ENCODE results near the gene AIPL1. TPM values are rescaled to one million over a fixed set of nuclear protein-coding genes. Genes with fewer than 3 reads are reported as not detected.

Gene AIPL1
- total RNA-seq, 2 donors from 2014 or later: not detected

DNA sequence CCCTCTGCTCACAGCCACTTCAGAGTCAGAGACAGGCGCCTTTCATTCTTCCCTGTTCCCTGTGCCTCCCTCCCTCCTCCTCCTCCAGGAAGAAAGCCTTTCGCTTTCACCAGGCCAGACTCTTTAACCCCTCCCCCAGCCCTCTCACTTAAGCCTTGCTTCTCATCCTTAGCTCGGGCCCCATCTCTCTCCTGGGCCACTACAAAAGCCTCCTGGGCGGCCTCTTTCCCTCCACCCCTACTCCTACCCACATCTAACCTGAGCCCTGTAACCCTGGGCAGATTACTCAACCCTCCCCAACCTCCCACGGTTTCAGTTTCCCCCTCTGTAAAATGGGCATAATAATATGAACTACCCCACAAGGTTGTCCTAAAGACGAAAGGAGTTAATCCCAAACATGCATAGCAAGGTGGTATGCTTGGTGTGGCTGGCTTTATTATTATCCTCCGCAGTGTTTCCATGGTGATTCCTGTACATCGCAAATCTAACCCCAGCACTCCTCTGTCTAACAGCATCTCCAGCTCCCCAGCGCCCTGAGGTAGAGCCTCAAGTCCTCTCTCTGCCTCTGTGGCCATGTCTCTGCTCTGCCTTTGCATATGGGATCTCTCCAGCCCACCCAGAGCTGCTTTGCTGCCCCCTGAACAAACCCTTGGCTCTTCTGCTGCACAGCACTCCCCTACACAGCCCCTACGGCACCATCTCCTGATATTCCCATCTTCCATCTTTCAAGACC lies 27.0 kb upstream of the AIPL1 start:
- Histone ChIP-seq H3K4me1 (ENCODE audit: control insufficient read depth in 1 of 2, low read depth in 2 of 2) (no peaks in the 10 kb centered on the region), H3K36me3 (no peaks in the 10 kb centered on the region), H3K27me3 (replicated peaks; ENCODE audit: insufficient read depth) (no peaks in the 10 kb centered on the region), H3K27ac (no peak overlapping the region), H3K4me3 (no peak overlapping the region), H3K9me3 (no peaks in the 10 kb centered on the region)
- TF ChIP-seq, protein P1, sequence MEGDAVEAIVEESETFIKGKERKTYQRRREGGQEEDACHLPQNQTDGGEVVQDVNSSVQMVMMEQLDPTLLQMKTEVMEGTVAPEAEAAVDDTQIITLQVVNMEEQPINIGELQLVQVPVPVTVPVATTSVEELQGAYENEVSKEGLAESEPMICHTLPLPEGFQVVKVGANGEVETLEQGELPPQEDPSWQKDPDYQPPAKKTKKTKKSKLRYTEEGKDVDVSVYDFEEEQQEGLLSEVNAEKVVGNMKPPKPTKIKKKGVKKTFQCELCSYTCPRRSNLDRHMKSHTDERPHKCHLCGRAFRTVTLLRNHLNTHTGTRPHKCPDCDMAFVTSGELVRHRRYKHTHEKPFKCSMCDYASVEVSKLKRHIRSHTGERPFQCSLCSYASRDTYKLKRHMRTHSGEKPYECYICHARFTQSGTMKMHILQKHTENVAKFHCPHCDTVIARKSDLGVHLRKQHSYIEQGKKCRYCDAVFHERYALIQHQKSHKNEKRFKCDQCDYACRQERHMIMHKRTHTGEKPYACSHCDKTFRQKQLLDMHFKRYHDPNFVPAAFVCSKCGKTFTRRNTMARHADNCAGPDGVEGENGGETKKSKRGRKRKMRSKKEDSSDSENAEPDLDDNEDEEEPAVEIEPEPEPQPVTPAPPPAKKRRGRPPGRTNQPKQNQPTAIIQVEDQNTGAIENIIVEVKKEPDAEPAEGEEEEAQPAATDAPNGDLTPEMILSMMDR (IDR thresholded peaks at IDR 0.05): no peak
- DNase-seq (ENCODE audit: low spot score) (no peak), ATAC-seq (ENCODE audit: insufficient number of reproducible peaks, low FRiP score, low read depth) (no peak)

DNA sequence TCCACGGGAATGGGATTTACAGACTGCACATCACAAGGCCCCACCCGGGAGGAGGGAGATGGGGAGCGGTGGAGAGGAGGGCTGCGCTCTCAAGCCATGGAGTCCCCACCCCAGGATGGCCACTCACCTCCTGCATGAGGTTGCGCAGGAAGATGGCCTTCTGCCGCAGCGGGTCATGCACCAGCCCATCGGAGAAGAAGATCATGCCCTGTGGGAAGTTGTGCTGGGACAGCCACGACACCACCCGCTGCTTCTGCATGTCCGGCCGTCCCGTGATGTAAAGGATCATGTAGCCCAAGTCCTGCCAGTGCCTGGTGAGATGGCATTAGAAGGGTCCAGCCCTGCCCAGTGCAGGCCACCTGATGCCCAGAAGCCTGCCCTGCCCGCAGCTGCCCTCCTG lies 26.3 kb upstream of the AIPL1 start:
- no peak for ATAC-seq (ENCODE audit: insufficient number of reproducible peaks, low FRiP score, low read depth)
- Histone ChIP-seq H3K4me3 (no peak overlapping the region), H3K4me1 (ENCODE audit: control insufficient read depth in 1 of 2, low read depth in 2 of 2) (no peaks in the 10 kb centered on the region)

DNA sequence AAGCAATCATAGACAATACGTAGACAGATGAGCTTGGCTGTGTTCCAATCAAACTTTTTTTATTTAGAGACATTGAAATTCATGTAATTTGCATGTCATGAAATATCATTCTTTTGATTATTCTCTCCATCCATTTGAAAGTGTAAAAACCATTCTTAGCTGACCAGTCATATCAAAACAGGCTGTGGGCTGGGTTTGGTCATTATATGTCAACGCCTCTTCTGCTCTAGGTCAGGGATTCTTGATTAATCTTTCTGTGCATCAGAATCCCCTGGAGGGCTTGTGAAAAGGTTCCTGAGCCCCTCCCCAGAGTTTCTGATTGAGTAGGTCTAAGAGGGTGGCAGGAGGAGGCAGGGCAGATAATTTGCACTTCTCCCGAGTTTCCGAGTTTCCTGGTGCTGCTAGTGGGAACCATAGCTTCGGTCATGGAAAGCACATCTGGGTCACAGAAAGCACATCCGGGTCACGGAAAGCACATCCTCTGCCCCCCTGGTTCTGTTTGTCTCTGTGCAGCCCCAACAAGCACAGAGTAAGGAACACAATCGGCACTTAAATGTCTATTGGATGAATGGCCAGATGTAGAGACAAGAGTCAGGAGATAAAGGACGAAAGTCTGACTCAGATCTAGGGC lies 25.7 kb upstream of the AIPL1 start:
- Histone ChIP-seq H3K36me3 (no peaks in the 10 kb centered on the region), H3K4me1 (ENCODE audit: control insufficient read depth in 1 of 2, low read depth in 2 of 2) (no peaks in the 10 kb centered on the region), H3K27ac (no peak overlapping the region), H3K4me3 (no peak overlapping the region), H3K27me3 (replicated peaks; ENCODE audit: insufficient read depth) (no peaks in the 10 kb centered on the region), H3K9me3 (no peaks in the 10 kb centered on the region)
- ATAC-seq (ENCODE audit: insufficient number of reproducible peaks, low FRiP score, low read depth) (no peak), DNase-seq (ENCODE audit: low spot score) (no peak)
- TF ChIP-seq, protein P1 (IDR thresholded peaks at IDR 0.05): no peak

More for the DNA sequence above, 26.3 kb upstream of the AIPL1 start:
- no peak for DNase-seq (ENCODE audit: low spot score)
- no peaks in the 10 kb centered on the region for H3K36me3 ChIP-seq
- TF ChIP-seq, protein P1 (IDR thresholded peaks at IDR 0.05): no peak
- no peak overlapping the region for H3K27ac ChIP-seq
- H3K27me3 ChIP-seq (replicated peaks; ENCODE audit: insufficient read depth): no peaks in the 10 kb centered on the region
- no peaks in the 10 kb centered on the region for H3K9me3 ChIP-seq

DNA sequence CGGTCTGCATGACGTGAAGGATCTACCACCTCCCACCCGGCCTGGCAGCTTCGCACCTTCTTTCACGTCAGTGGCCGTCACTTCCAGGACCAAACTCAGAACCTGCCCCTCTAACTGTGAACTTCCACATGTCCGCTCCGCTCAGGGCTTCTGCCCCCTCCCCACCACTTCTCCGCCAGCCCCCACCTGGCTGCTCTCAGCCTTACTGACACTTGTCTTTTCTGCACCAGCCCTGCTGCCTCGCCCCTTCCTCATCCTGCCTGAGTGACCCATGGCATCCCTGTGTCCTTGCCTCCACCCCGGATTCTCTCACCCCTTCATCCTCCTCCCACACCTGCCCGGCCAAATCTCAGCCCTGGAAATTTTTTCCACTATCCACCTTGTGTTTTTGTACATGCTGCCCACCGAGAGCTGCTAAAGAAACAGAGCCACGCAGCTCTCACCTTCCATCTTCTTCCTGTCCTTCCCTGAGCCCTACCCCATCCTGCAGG lies 23.6 kb upstream of the AIPL1 start:
- no peak for ATAC-seq (ENCODE audit: insufficient number of reproducible peaks, low FRiP score, low read depth)
- H3K4me1 ChIP-seq (ENCODE audit: control insufficient read depth in 1 of 2, low read depth in 2 of 2): peaks cover 0 to 6% of the 10 kb centered on the region in 2 donors
- DNase-seq (ENCODE audit: low spot score): no peak
- H3K27ac ChIP-seq: no peak overlapping the region
- H3K27me3 ChIP-seq (replicated peaks; ENCODE audit: insufficient read depth): peaks cover 4% of the 10 kb centered on the region
- TF ChIP-seq, protein P1 (IDR thresholded peaks at IDR 0.05): no peak
- H3K36me3 ChIP-seq: no peaks in the 10 kb centered on the region
- H3K4me3 ChIP-seq: no peak overlapping the region
- no peaks in the 10 kb centered on the region for H3K9me3 ChIP-seq

DNA sequence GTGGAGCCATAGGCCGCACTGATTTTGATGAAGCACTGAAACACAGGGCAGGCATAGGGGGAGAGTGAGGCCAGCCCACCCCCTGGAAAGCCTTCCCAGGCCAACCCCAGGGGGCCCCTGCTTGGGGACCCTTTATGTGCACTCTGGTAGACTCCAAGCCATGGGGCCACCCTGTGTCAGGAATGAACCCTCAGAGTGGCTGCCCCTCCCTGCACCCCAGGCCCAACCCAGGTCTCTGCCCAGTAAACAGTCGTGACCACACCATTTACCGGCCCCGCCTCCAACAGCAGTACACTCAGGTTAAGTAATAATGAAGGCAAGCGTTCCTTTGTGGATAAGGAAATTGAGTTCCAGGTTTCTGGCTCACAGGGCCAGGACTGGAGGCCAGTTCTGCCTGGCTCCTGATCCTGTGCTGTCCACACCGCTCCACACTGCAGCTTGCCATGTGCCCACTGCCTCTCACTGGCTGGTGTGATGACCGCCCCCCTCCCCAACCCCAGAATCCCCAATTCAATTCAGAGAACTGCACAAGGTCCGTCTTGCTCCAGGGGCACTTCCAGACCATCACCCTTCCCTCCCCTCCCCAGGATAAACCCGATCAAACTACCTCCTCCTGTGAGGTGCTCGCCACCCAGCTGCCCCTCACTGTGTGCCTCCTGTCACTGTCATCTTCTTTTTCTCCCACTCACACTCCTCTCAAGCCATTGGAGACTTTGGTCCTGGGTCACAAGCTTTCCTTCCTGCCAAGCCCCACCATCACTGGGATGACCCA lies 23.0 kb upstream of the AIPL1 start:
- H3K9me3 ChIP-seq: no peaks in the 10 kb centered on the region
- no peak overlapping the region for H3K4me3 ChIP-seq
- peaks cover 0 to 6% of the 10 kb centered on the region in 2 donors for H3K4me1 ChIP-seq (ENCODE audit: control insufficient read depth in 1 of 2, low read depth in 2 of 2)
- H3K27ac ChIP-seq: no peak overlapping the region
- ATAC-seq (ENCODE audit: insufficient number of reproducible peaks, low FRiP score, low read depth): no peak
- no peak for DNase-seq (ENCODE audit: low spot score)
- peaks cover 4% of the 10 kb centered on the region for H3K27me3 ChIP-seq (replicated peaks; ENCODE audit: insufficient read depth)
- H3K36me3 ChIP-seq: no peaks in the 10 kb centered on the region
- TF ChIP-seq, protein P1 (IDR thresholded peaks at IDR 0.05): no peak

Data from thoracic aorta (tissue), 2 donors.